Loucy (cell line): ENCODE results near the gene EXOC2.

Source experiments
- H2AFZ ChIP-seq: fragments of 200-600 bp; sonication (generic); 2 replicates; pipeline ENCODE4 v1.6.0; 2016; ENCODE audit warnings: antibody characterized with exemption, mild to moderate bottlenecking, low read length, moderate library complexity
- H3F3A ChIP-seq: fragments of 200-600 bp; 2 replicates; pipeline ENCODE4 v1.6.0; 2016; ENCODE audit warnings: antibody characterized with exemption, low read depth, mild to moderate bottlenecking
- H3K27me3 ChIP-seq: fragments of 200-600 bp; sonication (generic); 2 replicates; pipeline ENCODE4 v1.6.1; 2014; ENCODE audit warnings: low read length, mild to moderate bottlenecking; ENCODE audit not compliant: insufficient read depth, poor library complexity, severe bottlenecking
- H3K36me3 ChIP-seq: fragments of 200-600 bp; sonication (generic); 2 replicates; pipeline ENCODE4 v1.6.1; 2016; ENCODE audit warnings: low read length; ENCODE audit not compliant: insufficient read depth
- H3K4me1 ChIP-seq: fragments of 200-600 bp; sonication (generic); 2 replicates; pipeline ENCODE4 v1.5.1; 2014; ENCODE audit warnings: low read length, mild to moderate bottlenecking; ENCODE audit not compliant: insufficient read depth, poor library complexity, severe bottlenecking
- H3K4me2 ChIP-seq: fragments of 200-600 bp; sonication (generic); 2 replicates; pipeline ENCODE4 v1.6.0; 2014; ENCODE audit warnings: antibody characterized with exemption, low read length, low read depth, mild to moderate bottlenecking; ENCODE audit not compliant: poor library complexity, severe bottlenecking
- H3K4me3 ChIP-seq: fragments of 200-600 bp; sonication (generic); 2 replicates; pipeline ENCODE4 v1.5.1; 2014; ENCODE audit warnings: low read length, mild to moderate bottlenecking, mixed read lengths; ENCODE audit not compliant: poor library complexity, severe bottlenecking
- H3K79me2 ChIP-seq: fragments of 200-600 bp; sonication (generic); 2 replicates; pipeline ENCODE4 v1.6.1; 2014; ENCODE audit warnings: low read length; ENCODE audit not compliant: insufficient read depth
- H3K9ac ChIP-seq: fragments of 200-600 bp; sonication (generic); 2 replicates; pipeline ENCODE4 v1.6.0; 2014; ENCODE audit warnings: mild to moderate bottlenecking, low read depth, low read length, moderate library complexity; ENCODE audit not compliant: poor library complexity, severe bottlenecking
- H3K9me2 ChIP-seq: fragments of 200-600 bp; sonication (generic); replicated peaks from 2 replicates; pipeline ENCODE4 v1.6.1; 2016; ENCODE audit warnings: low read depth, low read length, mixed read lengths
- H3K9me3 ChIP-seq: fragments of 200-600 bp; sonication (generic); 2 replicates; pipeline ENCODE4 v1.6.1; 2014; ENCODE audit warnings: mild to moderate bottlenecking, antibody characterized with exemption, low read length, low read depth; ENCODE audit not compliant: insufficient read depth
- H4K20me1 ChIP-seq: fragments of 200-600 bp; sonication (generic); 2 replicates; pipeline ENCODE4 v1.6.0; 2014; ENCODE audit warnings: antibody characterized with exemption, low read length, mild to moderate bottlenecking; ENCODE audit not compliant: insufficient read depth, poor library complexity, severe bottlenecking
- EZH2phosphoT487 ChIP-seq: fragments of 200-600 bp; IDR thresholded peaks from 2 replicates; pipeline ENCODE4 v1.6.1; 2018; ENCODE audit warnings: antibody characterized with exemption, mild to moderate bottlenecking, moderate library complexity, borderline replicate concordance
- TF ChIP-seq, protein P1 (sequence below): fragments of 200-600 bp; sonication (generic); conservative IDR thresholded peaks from 2 replicates; pipeline ENCODE4 v1.5.1; 2014; ENCODE audit warnings: mild to moderate bottlenecking, antibody characterized with exemption, low read length

Gene EXOC2

DNA sequence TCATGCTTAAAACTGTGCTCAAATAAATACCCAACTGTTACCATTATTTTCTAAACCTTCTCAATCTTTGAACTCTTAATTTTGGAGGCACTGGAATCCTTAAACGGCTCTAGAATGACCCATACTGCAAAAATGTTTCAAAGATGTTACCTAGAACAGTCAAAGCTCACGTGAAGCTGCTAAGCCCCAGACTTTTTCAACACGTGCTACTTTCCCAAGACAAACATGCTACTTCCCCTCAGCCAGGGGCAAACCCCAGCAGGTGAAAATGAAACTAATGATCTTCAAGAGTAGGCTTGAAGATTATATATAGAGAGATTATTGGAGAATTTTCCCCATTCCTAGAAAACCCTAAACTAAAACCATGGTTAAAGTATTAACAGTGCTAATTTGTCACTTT, 64.2 kb downstream of the EXOC2 start:
- Histone ChIP-seq H3K4me1 (peaks cover 19% of the 10 kb centered on the region), H3K4me2 (peak overlapping the region; percentile 27), H3K9ac (no peak overlapping the region), H3F3A (no peaks in the 10 kb centered on the region), H4K20me1 (no peaks in the 10 kb centered on the region), H3K9me3 (no peaks in the 10 kb centered on the region), H3K4me3 (no peak overlapping the region), H3K9me2 (no peaks in the 10 kb centered on the region), H3K79me2 (no peaks in the 10 kb centered on the region), H3K36me3 (no peaks in the 10 kb centered on the region; the same call in 1 of the 2 replicates), H3K27me3 (no peaks in the 10 kb centered on the region), H2AFZ (no peak overlapping the region)
- TF ChIP-seq, protein P1, sequence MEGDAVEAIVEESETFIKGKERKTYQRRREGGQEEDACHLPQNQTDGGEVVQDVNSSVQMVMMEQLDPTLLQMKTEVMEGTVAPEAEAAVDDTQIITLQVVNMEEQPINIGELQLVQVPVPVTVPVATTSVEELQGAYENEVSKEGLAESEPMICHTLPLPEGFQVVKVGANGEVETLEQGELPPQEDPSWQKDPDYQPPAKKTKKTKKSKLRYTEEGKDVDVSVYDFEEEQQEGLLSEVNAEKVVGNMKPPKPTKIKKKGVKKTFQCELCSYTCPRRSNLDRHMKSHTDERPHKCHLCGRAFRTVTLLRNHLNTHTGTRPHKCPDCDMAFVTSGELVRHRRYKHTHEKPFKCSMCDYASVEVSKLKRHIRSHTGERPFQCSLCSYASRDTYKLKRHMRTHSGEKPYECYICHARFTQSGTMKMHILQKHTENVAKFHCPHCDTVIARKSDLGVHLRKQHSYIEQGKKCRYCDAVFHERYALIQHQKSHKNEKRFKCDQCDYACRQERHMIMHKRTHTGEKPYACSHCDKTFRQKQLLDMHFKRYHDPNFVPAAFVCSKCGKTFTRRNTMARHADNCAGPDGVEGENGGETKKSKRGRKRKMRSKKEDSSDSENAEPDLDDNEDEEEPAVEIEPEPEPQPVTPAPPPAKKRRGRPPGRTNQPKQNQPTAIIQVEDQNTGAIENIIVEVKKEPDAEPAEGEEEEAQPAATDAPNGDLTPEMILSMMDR, result no peak
- no peak for TF ChIP-seq EZH2phosphoT487

DNA sequence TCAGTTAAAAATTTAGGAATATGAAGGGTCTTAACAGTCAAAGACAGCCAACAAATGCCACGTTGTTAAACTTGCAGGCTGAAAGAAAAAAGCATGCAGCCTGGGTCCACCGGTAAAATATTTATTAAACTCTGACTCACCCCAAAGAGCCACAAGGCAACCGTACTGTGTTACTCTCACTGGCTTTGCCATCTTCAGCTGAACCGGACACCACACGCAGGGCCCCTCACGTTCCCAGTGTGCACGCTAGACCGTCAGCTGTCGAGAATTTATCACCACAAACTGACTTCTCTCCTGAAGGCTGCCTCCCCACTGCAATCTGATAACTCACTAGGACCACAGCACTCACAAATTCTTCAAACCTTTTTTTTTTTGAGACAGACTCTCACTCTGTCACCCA, 66.7 kb downstream of the EXOC2 start:
- Histone ChIP-seq H3K9ac (peak overlapping the region; percentile 55), H3K4me3 (peak overlapping the region; percentile 59), H3K4me1 (peaks cover 19% of the 10 kb centered on the region), H3K79me2 (no peaks in the 10 kb centered on the region), H3K27me3 (no peaks in the 10 kb centered on the region), H3K9me3 (no peaks in the 10 kb centered on the region), H3K4me2 (peak overlapping the region; percentile 53), H3K9me2 (no peaks in the 10 kb centered on the region), H3K36me3 (no peaks in the 10 kb centered on the region), H3F3A (no peaks in the 10 kb centered on the region), H4K20me1 (no peaks in the 10 kb centered on the region), H2AFZ (no peak overlapping the region)
- TF ChIP-seq, protein P1, result no peak
- no peak for TF ChIP-seq EZH2phosphoT487

DNA sequence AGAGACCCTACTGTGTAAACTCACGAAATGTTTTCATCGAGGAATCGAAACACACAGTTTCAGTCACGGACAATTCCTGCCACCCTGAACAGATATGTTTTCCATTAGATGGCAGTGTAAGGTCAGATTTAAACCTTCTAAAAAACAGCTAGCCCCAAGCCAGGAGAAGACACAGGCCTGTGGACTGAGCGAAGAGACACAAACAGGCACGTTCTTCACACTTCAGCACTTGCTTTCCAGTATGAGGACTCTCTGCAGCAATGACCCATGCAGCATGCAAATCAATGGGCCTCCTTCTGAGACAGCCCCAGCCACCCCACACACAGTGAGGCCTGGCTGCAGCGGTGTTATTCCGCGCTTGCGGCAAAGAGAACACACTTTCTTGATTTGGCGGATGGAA, 68.0 kb downstream of the EXOC2 start:
- H3K4me1 ChIP-seq, result peaks cover 19% of the 10 kb centered on the region
- no peaks in the 10 kb centered on the region for H3K9me3 ChIP-seq
- no peaks in the 10 kb centered on the region for H3K79me2 ChIP-seq
- H3K4me3 ChIP-seq, result no peak overlapping the region
- H2AFZ ChIP-seq, result no peak overlapping the region
- H3F3A ChIP-seq, result no peaks in the 10 kb centered on the region
- no peaks in the 10 kb centered on the region for H4K20me1 ChIP-seq
- no peaks in the 10 kb centered on the region for H3K36me3 ChIP-seq
- H3K4me2 ChIP-seq, result no peak overlapping the region
- H3K9me2 ChIP-seq, result no peaks in the 10 kb centered on the region
- TF ChIP-seq, protein P1, result peak; percentile 45
- no peak for TF ChIP-seq EZH2phosphoT487
- peak overlapping the region; percentile 55 for H3K9ac ChIP-seq
- H3K27me3 ChIP-seq, result no peaks in the 10 kb centered on the region
